HepG2 (cell line): ENCODE results near the gene POLA2. TPM values are rescaled to one million over a fixed set of nuclear protein-coding genes. Genes with fewer than 3 reads are reported as not detected.

Experiments
- ATAC-seq: fragments of 200-7000 bp; cut with Tn5 transposase; 3 replicates; pipeline ENCODE4 v1.9.1; 2020; ENCODE audit warnings: mild to moderate bottlenecking, moderate library complexity
- BruUV-seq: library from RNA; stranded (reverse); fragments of 400-500 nt; replicated peaks from 2 replicates; lab custom pipeline; 2021; lab: Mats Ljungman, UMichigan
- CTCF ChIA-PET: fragments of 300-600 bp; formaldehyde crosslinking; extraction: SDS; loops from one replicate; lab custom pipeline; 2021; ENCODE audit warnings: low total read pairs, inconsistent platforms, low intra/inter-chr PET ratio; lab: Yijun Ruan, JAX
- POLR2A ChIA-PET: fragments of 350-600 bp; sonication (Branson Sonifier 250); formaldehyde crosslinking; loops from one replicate; lab custom pipeline; 2020; ENCODE audit warnings: antibody characterized with exemption, inconsistent platforms; lab: Yijun Ruan, JAX
- DNase-seq: peaks from one replicate; pipeline ENCODE4 v3.0.0-alpha.2; 2015; ENCODE audit warnings: low spot score
- FAIRE-seq: peaks from 3 replicates; lab custom pipeline; 2011; peaks lifted over from hg19 to GRCh38; lab: Jason Lieb, UNC
- H2AFZ ChIP-seq: one replicate; pipeline ENCODE4 v1.6.1; 2011; ENCODE audit warnings: low read length, inconsistent platforms
- H3K27ac ChIP-seq: fragments of 300-600 bp; 3 replicates; pipeline ENCODE4 v1.8.0; 2011; ENCODE audit warnings: mixed run types, mild to moderate bottlenecking, mixed read lengths, low read length, inconsistent platforms; ENCODE audit not compliant: insufficient read depth; ENCODE audit errors: extremely low read length
- H3K27me3 ChIP-seq, 2 experiments: fragments of 200-600 bp in 1 of 2; 2 replicates in 1 of 2; 3 replicates in 1 of 2; pipeline versions ENCODE4 v1.6.0 to v1.8.0; 2011; ENCODE audit warnings: low read length in 2 of 2, mild to moderate bottlenecking in 2 of 2, moderate library complexity in 2 of 2, inconsistent platforms in 1 of 2; ENCODE audit not compliant: insufficient read depth in 2 of 2, control insufficient read depth in 1 of 2
- H3K36me3 ChIP-seq, 2 experiments: fragments of 200-600 bp in 1 of 2; replicated peaks in 1 of 2; 2 replicates in 1 of 2; 3 replicates in 1 of 2; pipeline versions ENCODE4 v1.5.1 to v1.8.0; 2011; ENCODE audit warnings: low read length in 2 of 2, inconsistent platforms in 1 of 2; ENCODE audit not compliant: insufficient read depth in 2 of 2, control insufficient read depth in 1 of 2
- H3K4me1 ChIP-seq: 2 replicates; pipeline ENCODE4 v1.5.1; 2012; ENCODE audit warnings: low read length, inconsistent platforms; ENCODE audit not compliant: insufficient read depth
- H3K4me2 ChIP-seq: 2 replicates; pipeline ENCODE4 v1.6.0; 2011; ENCODE audit warnings: low read depth, low read length, inconsistent platforms
- H3K4me3 ChIP-seq, 3 experiments: fragments of 200-600 bp in 1 of 3; sonication (generic), shearing (Covaris generic) in 1 of 3; replicated peaks in 1 of 3; 2 replicates each; pipeline ENCODE4 v1.5.1; 2011 to 2016; ENCODE audit warnings: low read length in 3 of 3, inconsistent platforms in 2 of 3, low read depth in 2 of 3, mild to moderate bottlenecking in 2 of 3, control low read depth in 1 of 3, mixed read lengths in 1 of 3; ENCODE audit not compliant: insufficient read depth in 1 of 3
- H3K79me2 ChIP-seq: one replicate; pipeline ENCODE4 v1.6.1; 2011; ENCODE audit warnings: low read length, inconsistent platforms; ENCODE audit not compliant: insufficient read depth
- H3K9ac ChIP-seq: 2 replicates; pipeline ENCODE4 v1.6.0; 2011; ENCODE audit warnings: mild to moderate bottlenecking, low read depth, low read length, inconsistent platforms; ENCODE audit not compliant: insufficient read depth
- H3K9me3 ChIP-seq: 2 replicates; pipeline ENCODE4 v1.5.1; 2012; ENCODE audit warnings: mild to moderate bottlenecking, low read length
- H4K20me1 ChIP-seq: 2 replicates; pipeline ENCODE4 v1.6.0; 2011; ENCODE audit warnings: inconsistent platforms, mild to moderate bottlenecking, low read length, moderate library complexity; ENCODE audit not compliant: insufficient read depth
- EZH2 ChIP-seq: conservative IDR thresholded peaks from 2 replicates; pipeline ENCODE4 v1.6.1; 2012; ENCODE audit warnings: mild to moderate bottlenecking, low read depth, low read length, moderate library complexity
- FOXA1 ChIP-seq, 2 experiments: fragments of 450-650 bp in 1 of 2; sonication (generic) in 1 of 2; formaldehyde crosslinking in 1 of 2; IDR thresholded peaks; 2 replicates each; pipeline versions ENCODE4 v1.4.0 to v1.6.1; 2016 to 2020; ENCODE audit warnings: missing genetic modification reagents in 1 of 2
- GTF2F1 ChIP-seq: fragments of 150-350 bp; IDR thresholded peaks from 2 replicates; pipeline ENCODE4 v1.6.1; 2014; ENCODE audit warnings: low read length
- MED8 ChIP-seq: sonication (generic); formaldehyde crosslinking; IDR thresholded peaks from 2 replicates; pipeline ENCODE4 v1.8.1; 2023; ENCODE audit warnings: mild to moderate bottlenecking, missing genetic modification reagents; ENCODE audit not compliant: insufficient replicate concordance
- SYNCRIP ChIP-seq: fragments of 200-400 bp; formaldehyde crosslinking; IDR thresholded peaks from 2 replicates; pipeline ENCODE4 v1.6.1; 2018; ENCODE audit warnings: mild to moderate bottlenecking, low read depth, low read length; ENCODE audit not compliant: insufficient read depth
- TSC22D2 ChIP-seq: sonication (generic); formaldehyde crosslinking; IDR thresholded peaks from 2 replicates; pipeline ENCODE4 v1.5.1; 2020; ENCODE audit warnings: missing genetic modification reagents, mild to moderate bottlenecking, borderline replicate concordance
- ZKSCAN8 ChIP-seq: IDR thresholded peaks from 2 replicates; pipeline ENCODE4 v1.6.1; 2016; ENCODE audit warnings: borderline replicate concordance, missing genetic modification reagents, missing compliant biosample characterization
- ZNF354B ChIP-seq: sonication (generic); formaldehyde crosslinking; IDR thresholded peaks from 2 replicates; pipeline ENCODE4 v1.8.0; 2022; ENCODE audit warnings: mild to moderate bottlenecking, missing genetic modification reagents
- WGBS: methylation state at CpG from one replicate; pipeline ENCODE4 v1.1.6; 2017; ENCODE audit warnings: low lambda C conversion rate; 5-methylcytosine and 5-hydroxymethylcytosine counted together
- in situ Hi-C: cut with HindIII; loops from 2 replicates; pipeline ENCODE4 v1.10.0; 2017; ENCODE audit warnings: low pct_unique_long_range_greater_than_20kb; ENCODE audit not compliant: extremely low pct_ligation_motif_present
- intact Hi-C: fragments of 100-400 bp; cut with micrococcal nuclease; formaldehyde crosslinking; loops from one replicate; pipeline ENCODE4 v1.10.0; 2022; ENCODE audit not compliant: unreplicated experiment
- polyA plus RNA-seq, 8 experiments: library from polyadenylated mRNA; depleted of rRNA in 3 of 8; stranded (reverse) in 7 of 8; unstranded in 1 of 8; fragments of >200 nt; fragmentation: Illumina TruSeq in 4 of 8; extraction: Trizol in 4 of 8; gene quantifications; 2 replicates each; pipeline versions ENCODE4 v1.2.1 to v1.2.3, GENCODE V29; 2011 to 2016; ENCODE audit warnings: low read depth in 4 of 8, missing spikeins in 1 of 8, mixed read lengths in 1 of 8; ENCODE audit not compliant: insufficient read depth in 1 of 8
- total RNA-seq, 5 experiments: library from RNA; depleted of rRNA; stranded (reverse); fragments of >200 nt; fragmentation: Illumina TruSeq; extraction: Trizol; gene quantifications; 2 replicates each; pipeline ENCODE4 v1.2.3, GENCODE V29; 2016; ENCODE audit warnings: low read depth in 1 of 5
- TF ChIP-seq, protein P1 (sequence below): sonication (generic); formaldehyde crosslinking; IDR thresholded peaks from 2 replicates; pipeline ENCODE4 v1.4.0; 2020; ENCODE audit warnings: mild to moderate bottlenecking, missing genetic modification reagents
- TF ChIP-seq, protein P2 (sequence below), 2 experiments: fragments of 450-650 bp in 1 of 2; sonication (generic) in 1 of 2; formaldehyde crosslinking in 1 of 2; IDR thresholded peaks; 2 replicates each; pipeline versions ENCODE4 v1.6.1 to v1.8.0; 2016 to 2022; ENCODE audit warnings: antibody characterized with exemption in 1 of 2, mild to moderate bottlenecking in 1 of 2, missing genetic modification reagents in 1 of 2

POLA2 gene
- total and polyA plus RNA-seq, 2 of the 13 experiments (the other 11 are each of a cell fraction or from before 2014, with no cell fraction given): 9.7 to 15.6 TPM

DNA sequence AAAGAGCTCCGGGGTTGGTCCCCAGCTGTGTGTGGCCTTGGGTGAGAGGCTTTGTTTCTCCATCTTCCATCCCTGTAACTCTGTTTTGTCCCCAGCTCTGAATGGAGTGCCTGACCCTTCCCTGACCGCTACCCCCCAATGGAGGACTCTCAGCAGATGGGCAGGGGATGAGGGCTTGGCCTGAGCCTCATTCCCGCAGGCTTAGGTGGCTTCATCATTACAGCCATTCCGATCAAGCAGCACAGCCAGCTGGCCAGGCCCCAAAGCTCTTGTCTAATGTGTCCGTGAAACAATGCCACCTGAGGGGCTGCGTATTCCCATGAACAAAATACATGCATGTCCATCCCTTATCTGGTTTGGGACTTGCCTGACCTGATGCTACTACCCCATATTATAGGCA lies 49.0 kb downstream of the POLA2 start:
- DNase-seq (no peak), FAIRE-seq (no peak), ATAC-seq (no peak)
- Histone ChIP-seq H3K4me3 (no peak overlapping the region), H3K9ac (no peak overlapping the region), H3K27ac (no peak overlapping the region), H3K9me3 (no peaks in the 10 kb centered on the region), H3K36me3 (no peaks in the 10 kb centered on the region), H3K27me3 (no peaks in the 10 kb centered on the region), H2AFZ (no peak overlapping the region), H3K79me2 (peaks cover 5% of the 10 kb centered on the region), H3K4me1 (peaks cover 71% of the 10 kb centered on the region), H3K4me2 (no peak overlapping the region), H4K20me1 (0 out of 2 replicates have a peak, but pooled peaks cover 1% of the 10 kb centered on the region)
- ChIA-PET CTCF (no interaction called here), POLR2A (interaction anchor here (0.9 to 2.9 kb wide), 6 partner anchors 9 to 36 kb away, joined by 3 to 23 read pairs (median 4); partner anchors contain the start of gene DPF2)
- in situ Hi-C loops: no loop called here
- BruUV-seq: no TSS peak
- intact Hi-C loops: no loop called here
- 67% methylated on average over 4 of the region's 6 CpGs for WGBS
- TF ChIP-seq SYNCRIP: no peak
- TF ChIP-seq FOXA1 (IDR thresholded peaks at IDR 0.05): no peak
- no peak for TF ChIP-seq FOXA1 (CRISPR knock-in tag; IDR thresholded peaks at IDR 0.05)
- TF ChIP-seq EZH2: no peak
- TF ChIP-seq GTF2F1: no peak
- TF ChIP-seq, protein P1, sequence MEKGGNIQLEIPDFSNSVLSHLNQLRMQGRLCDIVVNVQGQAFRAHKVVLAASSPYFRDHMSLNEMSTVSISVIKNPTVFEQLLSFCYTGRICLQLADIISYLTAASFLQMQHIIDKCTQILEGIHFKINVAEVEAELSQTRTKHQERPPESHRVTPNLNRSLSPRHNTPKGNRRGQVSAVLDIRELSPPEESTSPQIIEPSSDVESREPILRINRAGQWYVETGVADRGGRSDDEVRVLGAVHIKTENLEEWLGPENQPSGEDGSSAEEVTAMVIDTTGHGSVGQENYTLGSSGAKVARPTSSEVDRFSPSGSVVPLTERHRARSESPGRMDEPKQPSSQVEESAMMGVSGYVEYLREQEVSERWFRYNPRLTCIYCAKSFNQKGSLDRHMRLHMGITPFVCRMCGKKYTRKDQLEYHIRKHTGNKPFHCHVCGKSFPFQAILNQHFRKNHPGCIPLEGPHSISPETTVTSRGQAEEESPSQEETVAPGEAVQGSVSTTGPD (CRISPR knock-in tag): no peak
- TF ChIP-seq TSC22D2: no peak
- TF ChIP-seq, protein P2, sequence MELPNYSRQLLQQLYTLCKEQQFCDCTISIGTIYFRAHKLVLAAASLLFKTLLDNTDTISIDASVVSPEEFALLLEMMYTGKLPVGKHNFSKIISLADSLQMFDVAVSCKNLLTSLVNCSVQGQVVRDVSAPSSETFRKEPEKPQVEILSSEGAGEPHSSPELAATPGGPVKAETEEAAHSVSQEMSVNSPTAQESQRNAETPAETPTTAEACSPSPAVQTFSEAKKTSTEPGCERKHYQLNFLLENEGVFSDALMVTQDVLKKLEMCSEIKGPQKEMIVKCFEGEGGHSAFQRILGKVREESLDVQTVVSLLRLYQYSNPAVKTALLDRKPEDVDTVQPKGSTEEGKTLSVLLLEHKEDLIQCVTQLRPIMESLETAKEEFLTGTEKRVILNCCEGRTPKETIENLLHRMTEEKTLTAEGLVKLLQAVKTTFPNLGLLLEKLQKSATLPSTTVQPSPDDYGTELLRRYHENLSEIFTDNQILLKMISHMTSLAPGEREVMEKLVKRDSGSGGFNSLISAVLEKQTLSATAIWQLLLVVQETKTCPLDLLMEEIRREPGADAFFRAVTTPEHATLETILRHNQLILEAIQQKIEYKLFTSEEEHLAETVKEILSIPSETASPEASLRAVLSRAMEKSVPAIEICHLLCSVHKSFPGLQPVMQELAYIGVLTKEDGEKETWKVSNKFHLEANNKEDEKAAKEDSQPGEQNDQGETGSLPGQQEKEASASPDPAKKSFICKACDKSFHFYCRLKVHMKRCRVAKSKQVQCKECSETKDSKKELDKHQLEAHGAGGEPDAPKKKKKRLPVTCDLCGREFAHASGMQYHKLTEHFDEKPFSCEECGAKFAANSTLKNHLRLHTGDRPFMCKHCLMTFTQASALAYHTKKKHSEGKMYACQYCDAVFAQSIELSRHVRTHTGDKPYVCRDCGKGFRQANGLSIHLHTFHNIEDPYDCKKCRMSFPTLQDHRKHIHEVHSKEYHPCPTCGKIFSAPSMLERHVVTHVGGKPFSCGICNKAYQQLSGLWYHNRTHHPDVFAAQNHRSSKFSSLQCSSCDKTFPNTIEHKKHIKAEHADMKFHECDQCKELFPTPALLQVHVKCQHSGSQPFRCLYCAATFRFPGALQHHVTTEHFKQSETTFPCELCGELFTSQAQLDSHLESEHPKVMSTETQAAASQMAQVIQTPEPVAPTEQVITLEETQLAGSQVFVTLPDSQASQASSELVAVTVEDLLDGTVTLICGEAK (IDR thresholded peaks at IDR 0.05): no peak
- TF ChIP-seq, protein P2 (CRISPR knock-in tag; IDR thresholded peaks at IDR 0.05): no peak
- no peak for TF ChIP-seq ZKSCAN8 (CRISPR knock-in tag)
- no peak for TF ChIP-seq ZNF354B (CRISPR knock-in tag)
- TF ChIP-seq MED8: no peak
